K562 (cell line): ENCODE results near the gene INO80C. TPM values are rescaled to one million over a fixed set of nuclear protein-coding genes. Genes with fewer than 3 reads are reported as not detected.

Source experiments
- BCLAF1 ChIP-seq, 2 experiments: fragments of 450-650 bp in 1 of 2; IDR thresholded peaks; 2 replicates each; pipeline ENCODE4 v1.6.1; 2011 to 2017; ENCODE audit warnings: low read depth in 2 of 2, antibody characterized with exemption in 1 of 2, borderline replicate concordance in 1 of 2, low read length in 1 of 2, mild to moderate bottlenecking in 1 of 2, mixed read lengths in 1 of 2; ENCODE audit not compliant: control insufficient read depth in 1 of 2
- BRF1 ChIP-seq: IDR thresholded peaks from 3 replicates; pipeline ENCODE4 v1.6.1; 2011; ENCODE audit warnings: borderline replicate concordance, mild to moderate bottlenecking; ENCODE audit not compliant: insufficient read length; ENCODE audit errors: extremely low read depth
- DLX4 ChIP-seq: fragments of 250-450 bp; sonication (Bioruptor Pico); IDR thresholded peaks from 2 replicates; pipeline ENCODE4 v1.6.1; 2021; ENCODE audit warnings: mild to moderate bottlenecking
- DPF2 ChIP-seq: fragments of 450-650 bp; IDR thresholded peaks from 2 replicates; pipeline ENCODE4 v1.6.1; 2016
- GATA2 ChIP-seq: sonication (generic); formaldehyde crosslinking; IDR thresholded peaks from 2 replicates; pipeline ENCODE4 v1.4.0; 2020; ENCODE audit warnings: mild to moderate bottlenecking, missing genetic modification reagents
- HCFC1 ChIP-seq: IDR thresholded peaks from 2 replicates; pipeline ENCODE4 v1.6.1; 2012; ENCODE audit warnings: low read depth, low read length, improper control_type of control experiment
- JUND ChIP-seq, 2 experiments: IDR thresholded peaks; 2 replicates in 1 of 2; 3 replicates in 1 of 2; pipeline ENCODE4 v1.6.1; 2011; ENCODE audit warnings: borderline replicate concordance in 2 of 2, low read depth in 2 of 2, low read length in 2 of 2, improper control_type of control experiment in 1 of 2, missing biosample characterization in 1 of 2, missing genetic modification characterization in 1 of 2, missing genetic modification reagents in 1 of 2
- KAT8 ChIP-seq: fragments of 450-650 bp; IDR thresholded peaks from 2 replicates; pipeline ENCODE4 v1.6.1; 2016; ENCODE audit warnings: low read depth, mild to moderate bottlenecking
- KDM1A ChIP-seq, 2 experiments: fragments of 450-650 bp; IDR thresholded peaks; 2 replicates each; pipeline ENCODE4 v1.6.1; 2016; ENCODE audit warnings: mild to moderate bottlenecking in 2 of 2
- KHSRP ChIP-seq: fragments of 450-650 bp; IDR thresholded peaks from 2 replicates; pipeline ENCODE4 v1.6.1; 2017
- MEIS2 ChIP-seq: fragments of 450-650 bp; IDR thresholded peaks from 2 replicates; pipeline ENCODE4 v1.6.1; 2014; ENCODE audit warnings: mild to moderate bottlenecking; ENCODE audit not compliant: partially characterized antibody
- PHF8 ChIP-seq: fragments of 200-600 bp; sonication (generic); IDR thresholded peaks from 2 replicates; pipeline ENCODE4 v1.6.1; 2012; ENCODE audit warnings: mixed run types, mild to moderate bottlenecking, inconsistent platforms, low read length, moderate library complexity, borderline replicate concordance
- POLR3A ChIP-seq: IDR thresholded peaks from 2 replicates; pipeline ENCODE4 v1.6.1; 2011; ENCODE audit warnings: borderline replicate concordance, mild to moderate bottlenecking, moderate library complexity; ENCODE audit not compliant: insufficient read length, insufficient read depth; ENCODE audit errors: extremely low read depth
- RAD21 ChIP-seq, 2 experiments: fragments of 250-450 bp in 1 of 2; fragments of 450-650 bp in 1 of 2; sonication (Bioruptor Pico) in 1 of 2; formaldehyde crosslinking in 1 of 2; IDR thresholded peaks in 1 of 2; conservative IDR thresholded peaks in 1 of 2; 2 replicates each; pipeline versions ENCODE4 v1.4.0 to v1.8.0; 2020 to 2022; ENCODE audit warnings: mild to moderate bottlenecking in 2 of 2, moderate library complexity in 1 of 2
- SMC3 ChIP-seq: conservative IDR thresholded peaks from 2 replicates; pipeline ENCODE4 v1.6.1; 2011; ENCODE audit warnings: low read depth, low read length, improper control_type of control experiment; ENCODE audit not compliant: insufficient read depth
- TAF7 ChIP-seq: fragments of 450-650 bp; IDR thresholded peaks from 2 replicates; pipeline ENCODE4 v1.6.1; 2016; ENCODE audit warnings: missing genetic modification characterization, missing compliant biosample characterization
- TEAD1 ChIP-seq, 2 experiments: fragments of 450-650 bp in 1 of 2; sonication (generic) in 1 of 2; formaldehyde crosslinking; IDR thresholded peaks; 2 replicates each; pipeline versions ENCODE4 v1.4.0 to v1.8.0; 2020 to 2022; ENCODE audit warnings: mild to moderate bottlenecking in 2 of 2, missing genetic modification reagents in 1 of 2
- TEAD2 ChIP-seq: fragments of 450-650 bp; IDR thresholded peaks from 2 replicates; pipeline ENCODE4 v1.6.1; 2016; ENCODE audit warnings: missing genetic modification characterization, control low read depth, missing compliant biosample characterization
- TFAP4 ChIP-seq: sonication (generic); formaldehyde crosslinking; IDR thresholded peaks from 2 replicates; pipeline ENCODE4 v1.8.0; 2022; ENCODE audit warnings: missing genetic modification reagents, mild to moderate bottlenecking, moderate library complexity, borderline replicate concordance
- ZNF764 ChIP-seq: fragments of 250-450 bp; sonication (Bioruptor Pico); IDR thresholded peaks from 2 replicates; pipeline ENCODE4 v1.4.0; 2020; ENCODE audit warnings: low read depth, mild to moderate bottlenecking, moderate library complexity
- polyA plus RNA-seq, 8 experiments: library from polyadenylated mRNA; depleted of rRNA in 4 of 8; stranded (reverse) in 5 of 8; unstranded in 3 of 8; fragments of >200 nt; fragmentation: Nextera tagmentation in 2 of 8; fragmentation: Illumina TruSeq in 1 of 8; extraction: Ambion mirVana in 2 of 8; extraction: Trizol in 1 of 8; gene quantifications; 2 replicates each; pipeline versions ENCODE4 v1.2.1 to v1.2.3, GENCODE V29; 2011 to 2014; ENCODE audit warnings: inconsistent platforms in 1 of 8, missing spikeins in 1 of 8
- total RNA-seq, 7 experiments: library from RNA; depleted of rRNA in 6 of 7; stranded (reverse); fragments of >200 nt in 6 of 7; fragmentation: Illumina TruSeq in 2 of 7; extraction: Trizol in 2 of 7; gene quantifications; 2 replicates each; pipeline versions ENCODE4 v1.2.1 to v1.2.3, GENCODE V29; 2011 to 2021; ENCODE audit warnings: low replicate concordance in 1 of 7

The INO80C gene
- total and polyA plus RNA-seq, 9 of the 15 experiments (the other 6 are each of a cell fraction or from before 2014, with no cell fraction given) = 14.3 to 53.3 (median 46.6) TPM

- TF ChIP-seq RAD21 (CRISPR knock-in tag; conservative IDR thresholded peaks at IDR 0.05 in 1 of 2, IDR thresholded peaks at IDR 0.05 in 1 of 2) (peak; percentile 48 to 49), KDM1A (IDR thresholded peaks at IDR 0.05) (peak; percentile 7 to 56; a peak in 3 of 4 replicates), TAF7 (peak; percentile 90), SMC3 (peak; percentile 55), MEIS2 (peak; percentile 94), BCLAF1 (IDR thresholded peaks at IDR 0.05; ENCODE audit: borderline replicate concordance in 1 of 2, control insufficient read depth in 1 of 2, low read depth in 2 of 2, low read length in 1 of 2) (peak in 1 of 2 experiments; percentile 67; a peak in 1 of 4 replicates), ZNF764 (CRISPR knock-in tag) (peak; percentile 55; the same call in 1 of the 2 replicates), GATA2 (CRISPR knock-in tag) (no peak), KAT8 (peak; percentile 64; the same call in 1 of the 2 replicates), KHSRP (no peak), PHF8 (peak; percentile 100), POLR3A (no peak), DPF2 (peak; percentile 78), HCFC1 (peak; percentile 77), TFAP4 (CRISPR knock-in tag) (peak; percentile 93), BRF1 (no peak), TEAD2 (tag) (no peak), DLX4 (CRISPR knock-in tag) (no peak), JUND (IDR thresholded peaks at IDR 0.05; ENCODE audit: borderline replicate concordance, low read depth, low read length) (peak; percentile 89), JUND (tag; IDR thresholded peaks at IDR 0.05; ENCODE audit: borderline replicate concordance, low read depth, low read length) (peak; percentile 39; the same call in 2 of the 3 replicates), TEAD1 (CRISPR knock-in tag; IDR thresholded peaks at IDR 0.05) (peak; percentile 48 to 79; a peak in 2 of 4 replicates)
Measured at GRCh38 chr18:35497370-35498197, at the start of gene INO80C (continued).
